Measurements from ENCODE around the gene CFAP54. TPM values are rescaled to one million over a fixed set of nuclear protein-coding genes. Genes with fewer than 3 reads are reported as not detected.

Gene CFAP54
- total RNA-seq, 1 experiment from 2014 or later: 0.64 TPM

- DNase-seq (ENCODE audit: low read depth, low spot score): no peak
- H3K27me3 ChIP-seq (ENCODE audit: control insufficient read depth, insufficient read depth, low read length): 0 out of 2 replicates have a peak, but pooled peaks cover 3% of the 10 kb centered on the region
- H3K36me3 ChIP-seq (ENCODE audit: control insufficient read depth, insufficient read depth, low read length): no peaks in the 10 kb centered on the region
- no peak for TF ChIP-seq REST (IDR thresholded peaks at IDR 0.05; ENCODE audit: insufficient read depth in 1 of 2, low read depth in 2 of 2, low read length in 1 of 2)
- TF ChIP-seq POLR2AphosphoS5 (IDR thresholded peaks at IDR 0.05; ENCODE audit: low read depth, low read length): no peak
- no peak for TF ChIP-seq TCF7L2 (IDR thresholded peaks at IDR 0.05; ENCODE audit: low read depth, low read length)
- TF ChIP-seq SIN3A (IDR thresholded peaks at IDR 0.05; ENCODE audit: borderline replicate concordance, insufficient read depth, low read depth, low read length): no peak
- TF ChIP-seq CTCF (IDR thresholded peaks at IDR 0.05): no peak
- BruUV-seq (replicated peaks): no TSS peak
- H3K9me3 ChIP-seq (ENCODE audit: control insufficient read depth, insufficient read depth, low read depth, low read length): no peaks in the 10 kb centered on the region
- POLR2A ChIA-PET: no interaction called here
- no peak overlapping the region for H3K27ac ChIP-seq (ENCODE audit: low read length)
- no peak overlapping the region for H3K4me3 ChIP-seq (ENCODE audit: low read depth in 2 of 2, low read length in 2 of 2)
- no peak for ATAC-seq
- CTCF ChIA-PET: no interaction called here
- intact Hi-C loops (cut with micrococcal nuclease; ENCODE audit: unreplicated experiment): no loop called here
- H3K4me1 ChIP-seq (ENCODE audit: control insufficient read depth, insufficient read depth, low read length): no peaks in the 10 kb centered on the region
- in situ Hi-C loops (cut with HindIII; ENCODE audit: low pct_unique_long_range_greater_than_20kb, low sequenced_read_pairs): no loop called here
Observed at GRCh38 chr12:96669786-96670185, 180.4 kb downstream of the CFAP54 start.

GRCh38 chr12:96670334-96670899, 181.0 kb downstream of the CFAP54 start:
- BruUV-seq (replicated peaks): no TSS peak
- ATAC-seq: no peak
- CTCF ChIA-PET: no interaction called here

More at GRCh38 chr12:96670334-96670899, 181.0 kb downstream of the CFAP54 start:
- H3K9me3 ChIP-seq (ENCODE audit: control insufficient read depth, insufficient read depth, low read depth, low read length): no peaks in the 10 kb centered on the region
- no peak overlapping the region for H3K4me3 ChIP-seq (ENCODE audit: low read depth in 2 of 2, low read length in 2 of 2)
- no peaks in the 10 kb centered on the region for H3K36me3 ChIP-seq (ENCODE audit: control insufficient read depth, insufficient read depth, low read length)
- no peak overlapping the region for H3K27ac ChIP-seq (ENCODE audit: low read length)
- no peaks in the 10 kb centered on the region for H3K4me1 ChIP-seq (ENCODE audit: control insufficient read depth, insufficient read depth, low read length)
- TF ChIP-seq SIN3A (IDR thresholded peaks at IDR 0.05; ENCODE audit: borderline replicate concordance, insufficient read depth, low read depth, low read length): no peak
- no peak for TF ChIP-seq TCF7L2 (IDR thresholded peaks at IDR 0.05; ENCODE audit: low read depth, low read length)
- no peak for TF ChIP-seq REST (IDR thresholded peaks at IDR 0.05; ENCODE audit: insufficient read depth in 1 of 2, low read depth in 2 of 2, low read length in 1 of 2)
- TF ChIP-seq POLR2AphosphoS5 (IDR thresholded peaks at IDR 0.05; ENCODE audit: low read depth, low read length): no peak
- TF ChIP-seq CTCF (IDR thresholded peaks at IDR 0.05): no peak
- intact Hi-C loops (cut with micrococcal nuclease; ENCODE audit: unreplicated experiment) (no loop called here), in situ Hi-C loops (cut with HindIII; ENCODE audit: low pct_unique_long_range_greater_than_20kb, low sequenced_read_pairs) (no loop called here)
- DNase-seq (ENCODE audit: low read depth, low spot score): no peak
- POLR2A ChIA-PET: no interaction called here
- H3K27me3 ChIP-seq (ENCODE audit: control insufficient read depth, insufficient read depth, low read length): 0 out of 2 replicates have a peak, but pooled peaks cover 3% of the 10 kb centered on the region
